Activated CD4-positive, alpha-beta T cell treated with anti-CD3 and anti-CD28 coated beads for 36 hours (primary cell): ENCODE data around the gene DAB1. TPM values are rescaled to one million over a fixed set of nuclear protein-coding genes. Genes with fewer than 3 reads are reported as not detected.

Source experiments
- ATAC-seq: fragments of 200-7000 bp; cut with Tn5 transposase; one replicate; pipeline ENCODE4 v1.10.0; 2021; ENCODE audit warnings: mild to moderate bottlenecking, moderate library complexity
- CTCF ChIA-PET: fragments of 350-600 bp; sonication (Branson Sonifier 250); formaldehyde crosslinking; loops from one replicate; lab custom pipeline; 2021; ENCODE audit warnings: antibody characterized with exemption; lab: Charles Lee
- POLR2A ChIA-PET: fragments of 350-600 bp; sonication (Branson Sonifier 250); formaldehyde crosslinking; loops from one replicate; lab custom pipeline; 2021; ENCODE audit warnings: antibody characterized with exemption, inconsistent platforms; lab: Charles Lee
- DNase-seq: peaks from one replicate; pipeline ENCODE4 v3.0.0-alpha.2; 2020
- H3K27ac Mint-ChIP-seq: one replicate; pipeline ENCODE4 v1.8.0; 2021; ENCODE audit warnings: mixed read lengths
- H3K27me3 Mint-ChIP-seq: one replicate; pipeline ENCODE4 v1.8.0; 2021; ENCODE audit warnings: mixed read lengths
- H3K36me3 Mint-ChIP-seq: one replicate; pipeline ENCODE4 v1.8.0; 2021; ENCODE audit warnings: low read depth, mixed read lengths
- H3K4me1 Mint-ChIP-seq: one replicate; pipeline ENCODE4 v1.8.0; 2021; ENCODE audit warnings: mixed read lengths
- H3K4me3 Mint-ChIP-seq: one replicate; pipeline ENCODE4 v1.8.0; 2021; ENCODE audit warnings: mild to moderate bottlenecking, moderate library complexity, mixed read lengths
- H3K9me3 Mint-ChIP-seq: one replicate; pipeline ENCODE4 v1.8.0; 2021; ENCODE audit warnings: low read depth, mixed read lengths
- intact Hi-C, 2 experiments: fragments of 100-400 bp; cut with DNase I in 1 of 2; cut with micrococcal nuclease in 1 of 2; formaldehyde crosslinking; loops; one replicate each; pipeline versions ENCODE4 v1.14.2 to v1.15.1; 2022 to 2024; cut with DNase I, micrococcal nuclease
- total RNA-seq, 2 experiments: library from RNA; stranded (reverse); gene quantifications; one replicate each; pipeline ENCODE4 v1.2.3, GENCODE V29; 2021

The DAB1 gene
- total RNA-seq, 2 experiments from 2014 or later = 0.11 TPM; not detected in 1

DNA sequence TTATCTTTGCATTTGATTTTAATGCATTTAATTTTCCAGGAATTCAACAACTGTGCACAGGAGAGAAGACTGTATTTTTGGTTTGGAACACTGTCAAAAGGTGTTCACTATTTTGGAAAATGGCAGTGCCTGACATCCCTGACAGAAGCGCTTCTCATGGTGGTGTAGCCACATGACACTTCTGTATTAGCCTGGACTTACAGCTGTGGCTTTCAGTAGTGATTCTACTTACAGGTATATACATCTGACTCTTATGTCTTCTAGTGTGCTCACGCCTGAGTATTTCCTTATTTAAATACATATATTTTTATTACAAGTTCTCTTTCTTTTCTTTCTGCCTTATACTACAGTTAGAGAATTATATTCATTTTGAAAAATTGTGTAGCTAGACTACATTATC, 405.7 kb downstream of the DAB1 start:
- no peak overlapping the region for H3K4me3 Mint-ChIP-seq
- DNase-seq (no peak), ATAC-seq (no peak)
- intact Hi-C loops = no loop called here
- H3K27me3 Mint-ChIP-seq = no peaks in the 10 kb centered on the region
- H3K9me3 Mint-ChIP-seq = no peaks in the 10 kb centered on the region
- no peaks in the 10 kb centered on the region for H3K36me3 Mint-ChIP-seq
- CTCF ChIA-PET = interaction anchor here (1.4 kb wide), 1 partner anchor 28 kb away, joined by 3 read pairs; no protein-coding TSS in a partner anchor
- H3K27ac Mint-ChIP-seq = no peak overlapping the region
- POLR2A ChIA-PET = no interaction called here
- no peaks in the 10 kb centered on the region for H3K4me1 Mint-ChIP-seq

DNA sequence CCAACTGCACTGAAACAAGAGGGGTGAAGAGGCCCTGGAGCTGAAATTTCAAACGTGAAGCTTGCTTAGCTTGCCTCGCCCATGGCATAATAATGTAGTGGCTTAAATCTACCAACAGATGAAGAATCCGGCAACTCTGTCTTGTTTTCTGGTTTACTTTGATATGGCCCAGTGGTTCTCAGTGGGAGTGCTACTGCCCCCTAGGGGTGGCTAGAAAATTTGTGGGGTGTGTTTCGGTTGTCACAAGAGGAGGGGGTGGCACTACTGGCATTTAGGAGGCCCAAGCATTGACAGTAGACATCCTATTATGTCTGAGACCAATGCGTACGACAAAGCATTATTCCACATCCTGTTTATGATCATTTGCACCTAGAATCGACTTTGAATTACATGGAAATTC, 406.1 kb downstream of the DAB1 start:
- ATAC-seq = no peak
- ChIA-PET POLR2A (no interaction called here), CTCF (interaction anchor here (1.2 kb wide), 1 partner anchor 9 kb away, joined by 3 read pairs; no protein-coding TSS in a partner anchor)
- Mint-ChIP-seq H3K4me3 (no peak overlapping the region), H3K4me1 (no peaks in the 10 kb centered on the region), H3K27ac (no peak overlapping the region), H3K27me3 (no peaks in the 10 kb centered on the region), H3K9me3 (no peaks in the 10 kb centered on the region), H3K36me3 (no peaks in the 10 kb centered on the region)
- DNase-seq = peak; percentile 10
- intact Hi-C loops = no loop called here

DNA sequence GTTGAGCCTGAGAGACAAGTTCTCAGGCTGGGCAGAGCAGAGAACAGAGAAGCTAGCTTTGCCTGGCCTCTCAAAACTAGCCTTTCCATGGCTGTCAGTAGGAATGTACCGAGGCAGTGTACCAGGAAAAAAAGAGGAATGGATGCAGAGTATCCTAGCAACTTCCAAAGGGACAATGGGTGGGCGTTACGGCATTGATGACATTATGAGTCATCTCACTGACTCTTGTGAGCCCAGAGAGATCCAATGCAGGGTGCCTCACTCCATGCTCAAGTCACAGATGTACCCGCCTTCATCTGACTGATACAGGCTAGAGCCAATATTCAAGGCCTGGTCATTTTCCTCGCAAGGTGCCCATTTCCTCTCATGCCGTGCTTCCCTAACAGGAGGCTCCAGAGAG, 406.7 kb downstream of the DAB1 start:
- H3K27ac Mint-ChIP-seq = no peak overlapping the region

DNA sequence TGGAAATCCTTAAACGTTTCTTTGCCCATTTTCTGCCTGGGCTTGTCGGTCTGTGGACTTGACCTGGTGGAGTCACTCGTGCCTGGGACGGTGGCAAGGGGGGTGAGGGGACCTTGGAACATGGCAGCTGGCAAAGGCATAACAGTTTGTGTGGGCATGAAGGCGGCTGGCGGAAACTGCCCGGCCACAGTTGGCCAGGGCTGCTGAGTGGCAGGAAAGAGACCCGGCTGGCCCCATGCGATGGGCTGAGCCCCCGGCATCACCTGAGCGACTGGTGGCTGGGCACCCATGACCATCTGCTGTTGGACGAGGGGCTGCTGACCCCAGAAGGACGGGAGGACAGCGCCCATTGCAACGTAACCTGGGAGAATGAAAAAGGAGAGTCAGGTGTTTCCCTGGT, 408.8 kb downstream of the DAB1 start:
- Mint-ChIP-seq H3K4me1 (no peaks in the 10 kb centered on the region), H3K27me3 (no peaks in the 10 kb centered on the region), H3K9me3 (no peaks in the 10 kb centered on the region), H3K36me3 (no peaks in the 10 kb centered on the region), H3K27ac (no peak overlapping the region), H3K4me3 (no peak overlapping the region)
- ATAC-seq (no peak), DNase-seq (no peak)
- POLR2A ChIA-PET = no interaction called here
- intact Hi-C loops = no loop called here
- CTCF ChIA-PET = no interaction called here

More for the DNA sequence above, 406.7 kb downstream of the DAB1 start:
- Mint-ChIP-seq H3K4me3 (no peak overlapping the region), H3K9me3 (no peaks in the 10 kb centered on the region), H3K27me3 (no peaks in the 10 kb centered on the region), H3K36me3 (no peaks in the 10 kb centered on the region), H3K4me1 (no peaks in the 10 kb centered on the region)
- ATAC-seq (no peak), DNase-seq (no peak)
- CTCF ChIA-PET = interaction anchor here (1.2 kb wide), 1 partner anchor 10 kb away, joined by 3 read pairs; no protein-coding TSS in a partner anchor
- intact Hi-C loops = no loop called here
- POLR2A ChIA-PET = no interaction called here

DNA sequence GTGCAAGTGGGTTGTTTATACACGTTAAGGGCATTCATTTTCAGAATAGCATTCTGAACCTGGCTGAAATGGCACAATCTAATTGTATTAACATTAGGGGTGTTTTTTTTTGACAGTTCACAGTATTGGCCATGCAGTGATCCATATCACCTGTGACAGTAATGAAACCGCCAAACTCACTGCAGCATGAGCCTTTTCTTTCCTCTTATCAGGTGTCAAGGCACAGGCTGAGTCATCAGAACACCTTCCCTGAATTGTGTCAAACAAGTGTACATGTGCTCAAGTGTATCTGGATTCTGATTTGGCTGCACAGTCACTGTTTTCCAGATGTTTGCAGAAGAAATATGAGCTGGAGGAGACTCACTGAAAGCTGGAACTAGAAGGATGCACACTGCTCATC, 410.3 kb downstream of the DAB1 start:
- no peaks in the 10 kb centered on the region for H3K27me3 Mint-ChIP-seq
- ChIA-PET CTCF (no interaction called here), POLR2A (no interaction called here)
- no peaks in the 10 kb centered on the region for H3K9me3 Mint-ChIP-seq
- no peaks in the 10 kb centered on the region for H3K36me3 Mint-ChIP-seq
- DNase-seq (no peak), ATAC-seq (no peak)
- no peak overlapping the region for H3K4me3 Mint-ChIP-seq
- intact Hi-C loops = no loop called here
- no peak overlapping the region for H3K27ac Mint-ChIP-seq
- H3K4me1 Mint-ChIP-seq = no peaks in the 10 kb centered on the region

DNA sequence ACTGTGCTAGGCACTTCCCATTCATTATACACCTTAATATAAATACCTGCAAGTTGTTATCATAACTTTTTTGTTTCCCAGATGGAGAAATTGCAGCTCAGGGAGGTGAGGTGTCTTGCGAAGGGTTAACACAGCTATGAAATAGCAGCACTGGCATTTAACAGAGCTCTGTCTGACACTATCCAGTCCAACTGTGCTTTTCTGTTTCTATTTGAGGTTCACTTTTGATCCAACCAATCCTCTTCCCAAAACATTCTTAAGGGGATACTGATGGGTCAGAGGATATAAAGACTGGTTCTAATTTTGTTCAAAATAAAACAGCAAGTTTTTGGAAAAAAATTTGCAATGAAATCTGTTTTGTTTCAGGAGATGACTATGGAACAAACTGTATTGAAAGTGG, 411.5 kb downstream of the DAB1 start:
- no peak overlapping the region for H3K27ac Mint-ChIP-seq
- H3K36me3 Mint-ChIP-seq = no peaks in the 10 kb centered on the region
- no peaks in the 10 kb centered on the region for H3K4me1 Mint-ChIP-seq
- POLR2A ChIA-PET = no interaction called here
- DNase-seq (no peak), ATAC-seq (no peak)
- H3K9me3 Mint-ChIP-seq = no peaks in the 10 kb centered on the region
- intact Hi-C loops = no loop called here
- H3K4me3 Mint-ChIP-seq = no peak overlapping the region
- CTCF ChIA-PET = no interaction called here
- no peaks in the 10 kb centered on the region for H3K27me3 Mint-ChIP-seq

DNA sequence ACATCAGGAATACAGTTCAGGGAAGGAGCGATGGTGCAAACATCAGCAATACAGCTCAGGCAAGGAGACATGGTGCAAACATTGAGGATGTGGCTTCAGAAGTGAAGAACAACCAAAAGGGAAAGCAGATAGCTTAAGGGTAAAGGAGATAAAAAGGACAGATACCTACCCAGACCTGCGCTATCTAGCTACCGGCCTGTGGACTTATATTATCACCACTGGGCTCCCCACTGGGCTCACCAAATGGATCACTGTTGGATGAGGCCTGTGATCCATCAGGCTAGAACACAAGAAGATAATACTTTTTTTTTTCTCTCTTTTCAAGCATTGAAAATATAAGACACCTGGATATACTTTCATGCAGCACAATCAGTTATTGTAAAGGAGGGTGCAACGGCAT, 413.3 kb downstream of the DAB1 start:
- H3K27me3 Mint-ChIP-seq = peaks cover 2% of the 10 kb centered on the region
- ChIA-PET CTCF (no interaction called here), POLR2A (no interaction called here)
- intact Hi-C loops = no loop called here
- no peak for ATAC-seq
- no peaks in the 10 kb centered on the region for H3K9me3 Mint-ChIP-seq
- no peak for DNase-seq
- no peaks in the 10 kb centered on the region for H3K4me1 Mint-ChIP-seq
- H3K27ac Mint-ChIP-seq = no peak overlapping the region
- H3K36me3 Mint-ChIP-seq = no peaks in the 10 kb centered on the region
- no peak overlapping the region for H3K4me3 Mint-ChIP-seq

DNA sequence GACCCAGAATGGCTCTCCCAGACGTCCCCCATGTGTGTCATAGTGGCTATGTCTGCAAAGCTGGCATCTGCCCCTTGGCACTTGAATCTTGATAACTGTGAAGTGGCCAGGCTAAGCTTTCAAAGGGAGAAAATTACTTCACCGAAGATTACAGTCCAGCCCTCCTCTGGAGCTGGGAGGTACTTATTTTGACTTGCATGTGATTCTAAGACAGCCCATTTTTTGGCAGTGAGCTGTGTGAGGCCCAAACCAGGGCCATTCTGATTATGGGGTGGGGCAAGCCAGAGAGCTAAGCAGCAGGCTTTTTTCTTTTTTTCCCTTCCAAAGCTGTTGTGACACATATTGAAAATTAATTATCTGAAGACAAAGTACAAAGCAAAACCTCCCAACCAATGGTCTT, 415.9 kb downstream of the DAB1 start:
- Mint-ChIP-seq H3K9me3 (no peaks in the 10 kb centered on the region), H3K4me1 (no peaks in the 10 kb centered on the region), H3K4me3 (no peak overlapping the region), H3K27ac (no peak overlapping the region), H3K36me3 (no peaks in the 10 kb centered on the region), H3K27me3 (peaks cover 2% of the 10 kb centered on the region)
- POLR2A ChIA-PET = no interaction called here
- no peak for DNase-seq
- no peak for ATAC-seq
- intact Hi-C loops = no loop called here
- CTCF ChIA-PET = no interaction called here

DNA sequence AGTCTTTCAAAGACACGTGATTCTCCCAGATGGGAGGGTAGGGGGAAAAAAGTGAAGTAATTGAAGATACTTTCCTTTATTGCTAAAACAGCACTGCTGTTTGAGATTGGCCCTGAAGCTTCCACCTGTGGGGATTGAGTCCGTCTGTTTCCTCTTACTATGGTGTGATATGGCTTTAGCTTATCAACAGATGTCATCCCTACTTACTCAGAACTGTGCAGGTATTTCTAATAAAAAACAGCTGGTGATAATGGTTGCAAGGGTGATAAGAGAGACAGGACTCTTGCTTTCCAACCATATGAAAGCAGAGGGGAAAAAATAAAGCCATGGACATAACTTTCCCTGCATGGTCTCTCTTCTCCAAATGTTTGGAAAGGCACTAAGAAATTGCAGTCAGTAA, 416.4 kb downstream of the DAB1 start:
- intact Hi-C loops = no loop called here
- Mint-ChIP-seq H3K36me3 (no peaks in the 10 kb centered on the region), H3K27me3 (peaks cover 2% of the 10 kb centered on the region), H3K4me3 (no peak overlapping the region), H3K4me1 (no peaks in the 10 kb centered on the region), H3K9me3 (no peaks in the 10 kb centered on the region), H3K27ac (no peak overlapping the region)
- CTCF ChIA-PET = no interaction called here
- DNase-seq = no peak
- POLR2A ChIA-PET = no interaction called here
- ATAC-seq = no peak

DNA sequence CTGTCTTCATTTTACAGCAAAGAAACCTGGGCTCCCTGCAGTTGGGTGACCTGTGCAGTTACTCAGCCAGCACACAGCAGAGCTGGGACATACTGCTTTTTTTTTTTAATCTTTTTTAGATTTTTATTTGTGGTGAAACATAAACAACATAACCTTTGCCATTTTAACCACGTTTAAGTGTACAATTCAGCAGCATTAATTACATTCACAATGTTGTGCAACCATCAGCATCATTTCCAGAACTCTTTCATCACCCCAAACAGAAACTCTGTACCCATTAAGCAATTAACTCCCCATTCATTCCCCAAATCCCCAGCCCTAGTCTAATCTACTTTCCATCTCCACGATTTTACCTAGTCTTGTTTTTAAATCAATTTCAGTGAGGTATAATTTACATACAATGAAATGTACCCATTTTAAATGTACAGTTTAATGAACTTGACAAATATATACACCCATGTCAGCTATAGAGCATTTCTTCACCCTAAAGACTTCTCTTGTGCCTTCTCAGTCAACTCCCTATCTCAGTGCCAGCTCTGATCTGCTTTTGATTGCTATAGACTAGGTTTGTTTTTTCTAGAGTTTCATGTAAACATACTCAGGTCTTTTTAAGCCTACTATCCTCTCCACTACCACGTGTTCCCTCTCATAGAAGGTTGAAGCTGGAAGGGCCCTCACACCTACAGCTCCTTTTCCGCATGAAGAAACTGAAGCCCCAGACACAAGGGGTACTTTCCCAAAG, 420.3 kb downstream of the DAB1 start:
- no peak for DNase-seq
- POLR2A ChIA-PET = no interaction called here
- CTCF ChIA-PET = interaction anchor here (0.6 kb wide), 1 partner anchor 8 kb away, joined by 3 read pairs; no protein-coding TSS in a partner anchor

DNA sequence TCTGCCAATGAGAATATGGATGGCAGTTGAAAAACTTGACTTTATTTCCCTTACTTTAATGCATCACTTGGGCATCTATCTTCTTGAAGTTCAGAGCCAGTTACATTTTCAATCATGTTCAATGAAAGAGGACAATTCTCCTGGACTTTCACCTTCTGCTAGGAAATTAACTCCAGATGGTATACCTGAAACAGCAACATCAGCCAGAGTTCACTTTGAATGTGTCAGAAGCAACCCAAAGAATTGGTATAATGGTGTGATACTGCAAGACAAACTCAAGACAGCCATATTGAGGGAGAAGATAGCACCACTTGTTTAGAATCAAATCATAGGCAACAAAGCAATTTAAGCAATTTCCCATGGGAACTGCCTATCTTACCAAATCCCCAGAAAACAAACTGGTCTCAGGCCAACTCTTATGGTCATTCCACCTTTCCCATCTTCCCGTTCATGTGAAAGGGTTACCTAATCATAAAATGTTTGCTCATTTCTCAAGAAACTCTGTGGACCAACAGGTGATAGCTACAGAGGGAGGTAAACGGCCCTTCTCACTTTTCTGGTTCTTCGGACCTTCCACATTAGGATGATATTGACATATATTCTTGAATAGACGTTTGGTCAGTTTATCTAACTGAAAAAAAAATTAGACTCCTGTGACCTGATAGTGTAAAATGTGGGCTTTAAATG, 428.3 kb downstream of the DAB1 start:
- CTCF ChIA-PET = interaction anchor here (0.5 to 1.0 kb wide), 2 partner anchors 8 to 19 kb away, joined by 3 read pairs; no protein-coding TSS in a partner anchor
- Mint-ChIP-seq H3K4me1 (no peaks in the 10 kb centered on the region), H3K27ac (no peak overlapping the region), H3K27me3 (peaks cover 2% of the 10 kb centered on the region), H3K4me3 (no peak overlapping the region), H3K36me3 (no peaks in the 10 kb centered on the region), H3K9me3 (no peaks in the 10 kb centered on the region)
- POLR2A ChIA-PET = no interaction called here
- ATAC-seq (no peak), DNase-seq (no peak)
- intact Hi-C loops = no loop called here

More for the DNA sequence above, 420.3 kb downstream of the DAB1 start:
- ATAC-seq = no peak
- intact Hi-C loops = no loop called here
- Mint-ChIP-seq H3K36me3 (no peaks in the 10 kb centered on the region), H3K4me1 (no peaks in the 10 kb centered on the region), H3K4me3 (no peak overlapping the region), H3K27ac (no peak overlapping the region), H3K27me3 (peaks cover 5% of the 10 kb centered on the region), H3K9me3 (no peaks in the 10 kb centered on the region)

DNA sequence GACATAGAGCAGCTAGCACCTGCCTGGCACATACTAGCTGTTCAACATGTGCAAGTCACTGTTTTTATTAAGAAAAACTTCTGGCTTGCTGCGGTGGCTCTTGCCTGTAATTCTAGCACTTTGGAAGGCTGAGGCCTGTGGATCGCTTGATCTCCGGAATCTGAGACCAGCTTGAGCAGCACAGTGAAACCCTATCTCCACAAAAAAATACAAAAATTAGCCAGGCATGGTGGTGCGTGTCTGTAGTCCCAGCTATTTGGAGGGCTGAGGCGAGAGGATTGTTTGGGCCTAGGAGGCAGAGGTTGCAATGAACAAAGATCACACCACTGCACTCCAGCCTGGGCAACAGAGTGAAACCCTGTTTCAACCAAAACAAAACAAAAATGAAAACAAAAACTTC, 430.4 kb downstream of the DAB1 start:
- ChIA-PET CTCF (no interaction called here), POLR2A (no interaction called here)
- Mint-ChIP-seq H3K9me3 (no peaks in the 10 kb centered on the region), H3K4me1 (no peaks in the 10 kb centered on the region), H3K27me3 (peaks cover 2% of the 10 kb centered on the region), H3K4me3 (no peak overlapping the region), H3K36me3 (no peaks in the 10 kb centered on the region), H3K27ac (no peak overlapping the region)
- intact Hi-C loops = no loop called here
- DNase-seq (no peak), ATAC-seq (no peak)
